H1 (cell line): ENCODE data around the gene SPOCK3. TPM values are rescaled to one million over a fixed set of nuclear protein-coding genes. Genes with fewer than 3 reads are reported as not detected.

Source experiments
- CTCF ChIA-PET: fragments of 300-600 bp; sonication (Branson Sonifier 250); formaldehyde crosslinking; loops from one replicate; lab custom pipeline; 2021; ENCODE audit not compliant: partially characterized antibody; lab: Charles Lee
- POLR2A ChIA-PET: fragments of 300-600 bp; sonication (Branson Sonifier 250); formaldehyde crosslinking; loops from one replicate; lab custom pipeline; 2021; ENCODE audit warnings: inconsistent platforms; ENCODE audit not compliant: partially characterized antibody; lab: Charles Lee
- DNase-seq, 2 experiments: peaks; one replicate each; pipeline versions ENCODE4 v3.0.0 to v3.0.0-alpha.2; 2010 to 2022; ENCODE audit warnings: low spot score in 2 of 2, low read depth in 1 of 2, mixed read lengths in 1 of 2
- FAIRE-seq: peaks from 2 replicates; lab custom pipeline; 2011; peaks lifted over from hg19 to GRCh38; lab: Jason Lieb, UNC
- H2AFZ ChIP-seq: 2 replicates; pipeline ENCODE4 v1.8.1; 2012; ENCODE audit warnings: low read length, inconsistent platforms
- H2AK5ac ChIP-seq: 2 replicates; pipeline ENCODE4 v1.6.1; 2013; ENCODE audit warnings: low read depth, low read length
- H2BK120ac ChIP-seq: replicated peaks from 2 replicates; pipeline ENCODE3; 2013; ENCODE audit warnings: low read depth, low read length, inconsistent platforms
- H2BK12ac ChIP-seq: 2 replicates; pipeline ENCODE4 v1.6.1; 2013; ENCODE audit warnings: low read depth, low read length
- H2BK15ac ChIP-seq: 2 replicates; pipeline ENCODE4 v1.6.1; 2013; ENCODE audit warnings: low read length
- H2BK20ac ChIP-seq: 2 replicates; pipeline ENCODE4 v1.6.1; 2013; ENCODE audit warnings: low read length
- H2BK5ac ChIP-seq: 2 replicates; pipeline ENCODE4 v1.6.1; 2013; ENCODE audit warnings: low read depth, low read length
- H3K14ac ChIP-seq: 2 replicates; pipeline ENCODE4 v1.6.1; 2013; ENCODE audit warnings: inconsistent platforms; ENCODE audit not compliant: insufficient read length
- H3K18ac ChIP-seq: 2 replicates; pipeline ENCODE4 v1.6.1; 2013; ENCODE audit warnings: low read length; ENCODE audit errors: extremely low read depth
- H3K23ac ChIP-seq: 2 replicates; pipeline ENCODE4 v1.6.1; 2013; ENCODE audit warnings: inconsistent platforms; ENCODE audit not compliant: insufficient read length
- H3K23me2 ChIP-seq: 2 replicates; pipeline ENCODE4 v1.6.1; 2013; ENCODE audit warnings: low read depth, low read length
- H3K27ac ChIP-seq: 2 replicates; pipeline ENCODE4 v1.6.1; 2011; ENCODE audit warnings: low read depth, low read length, inconsistent platforms
- H3K27me3 ChIP-seq, 4 experiments: replicated peaks in 1 of 4; 1 replicate in 1 of 4; 2 replicates in 3 of 4; pipeline versions ENCODE4 v1.6.1 to v1.8.1; 2011 to 2013; ENCODE audit warnings: low read length in 3 of 4, mild to moderate bottlenecking in 3 of 4, inconsistent platforms in 2 of 4, mixed read lengths in 2 of 4, moderate library complexity in 1 of 4; ENCODE audit not compliant: control insufficient read depth in 3 of 4, insufficient read depth in 3 of 4; ENCODE audit errors: extremely low read depth in 1 of 4
- H3K36me3 ChIP-seq, 4 experiments: 2 replicates each; pipeline versions ENCODE4 v1.6.1 to v1.8.1; 2011 to 2013; ENCODE audit warnings: mild to moderate bottlenecking in 4 of 4, low read length in 3 of 4, moderate library complexity in 2 of 4, control low read depth in 1 of 4, inconsistent platforms in 1 of 4; ENCODE audit not compliant: insufficient read depth in 4 of 4, control insufficient read depth in 2 of 4
- H3K4ac ChIP-seq: replicated peaks from 2 replicates; pipeline ENCODE3; 2013; ENCODE audit warnings: low read length, low read depth, mixed read lengths, inconsistent platforms; ENCODE audit not compliant: insufficient read length
- H3K4me1 ChIP-seq, 4 experiments: replicated peaks in 1 of 4; 1 replicate in 1 of 4; 2 replicates in 3 of 4; pipeline versions ENCODE4 v1.6.1 to v1.8.1; 2011 to 2013; ENCODE audit warnings: low read length in 3 of 4, inconsistent platforms in 2 of 4, mixed read lengths in 1 of 4; ENCODE audit not compliant: insufficient read depth in 4 of 4, control insufficient read depth in 3 of 4
- H3K4me2 ChIP-seq, 2 experiments: 2 replicates each; pipeline versions ENCODE4 v1.6.1 to v1.8.1; 2011 to 2013; ENCODE audit warnings: low read depth in 2 of 2, low read length in 2 of 2, control low read depth in 1 of 2, inconsistent platforms in 1 of 2, mild to moderate bottlenecking in 1 of 2; ENCODE audit not compliant: insufficient read depth in 1 of 2
- H3K4me3 ChIP-seq, 4 experiments: fragments of 200-600, 300-600 bp in 1 of 4; sonication (generic), shearing (Covaris generic), sonication (Bioruptor Twin) in 1 of 4; 2 replicates each; pipeline versions ENCODE4 v1.5.1 to v1.8.1; 2011 to 2016; ENCODE audit warnings: low read length in 4 of 4, low read depth in 3 of 4, control low read depth in 2 of 4, inconsistent platforms in 2 of 4, mild to moderate bottlenecking in 2 of 4, mixed read lengths in 1 of 4, moderate library complexity in 1 of 4; ENCODE audit not compliant: insufficient read depth in 2 of 4; ENCODE audit errors: extremely low read depth in 1 of 4
- H3K56ac ChIP-seq: replicated peaks from 2 replicates; pipeline ENCODE3; 2013; ENCODE audit warnings: low read depth, mild to moderate bottlenecking, mixed read lengths, low read length, inconsistent platforms; ENCODE audit not compliant: insufficient read length
- H3K79me1 ChIP-seq: 2 replicates; pipeline ENCODE4 v1.6.1; 2013; ENCODE audit warnings: low read depth, low read length, control low read depth
- H3K79me2 ChIP-seq, 2 experiments: 2 replicates each; pipeline versions ENCODE4 v1.6.1 to v1.8.1; 2012 to 2013; ENCODE audit warnings: low read length in 2 of 2, mild to moderate bottlenecking in 2 of 2, inconsistent platforms in 1 of 2; ENCODE audit not compliant: insufficient read depth in 2 of 2, control insufficient read depth in 1 of 2
- H3K9ac ChIP-seq, 4 experiments: replicated peaks in 1 of 4; 1 replicate in 1 of 4; 2 replicates in 3 of 4; pipeline versions ENCODE4 v1.6.1 to v1.8.1; 2011 to 2013; ENCODE audit warnings: low read depth in 3 of 4, low read length in 3 of 4, control low read depth in 2 of 4, mild to moderate bottlenecking in 2 of 4, moderate library complexity in 2 of 4, inconsistent platforms in 1 of 4; ENCODE audit errors: extremely low read depth in 1 of 4
- H3K9me3 ChIP-seq, 2 experiments: 2 replicates each; pipeline versions ENCODE4 v1.6.1 to v1.8.1; 2012 to 2013; ENCODE audit warnings: mild to moderate bottlenecking in 2 of 2, moderate library complexity in 2 of 2, control low read depth in 1 of 2, inconsistent platforms in 1 of 2, low read depth in 1 of 2, low read length in 1 of 2, mixed read lengths in 1 of 2; ENCODE audit not compliant: insufficient read depth in 2 of 2
- H4K20me1 ChIP-seq, 2 experiments: replicated peaks in 1 of 2; 2 replicates each; pipeline versions ENCODE3 to v1.8.1; 2011 to 2013; ENCODE audit warnings: inconsistent platforms in 2 of 2, low read length in 2 of 2, mild to moderate bottlenecking in 1 of 2; ENCODE audit not compliant: insufficient read depth in 2 of 2, control insufficient read depth in 1 of 2
- H4K5ac ChIP-seq: 2 replicates; pipeline ENCODE4 v1.6.1; 2013; ENCODE audit warnings: low read length, low read depth, mixed read lengths, inconsistent platforms; ENCODE audit not compliant: insufficient read length
- H4K8ac ChIP-seq: 2 replicates; pipeline ENCODE4 v1.8.0; 2013; ENCODE audit warnings: mild to moderate bottlenecking, moderate library complexity, low read length, inconsistent platforms; ENCODE audit not compliant: insufficient read depth; ENCODE audit errors: extremely low read depth
- H4K91ac ChIP-seq: replicated peaks from 2 replicates; pipeline ENCODE3; 2013; ENCODE audit warnings: low read length, mixed read lengths, inconsistent platforms; ENCODE audit not compliant: insufficient read length
- EGR1 ChIP-seq: IDR thresholded peaks from 2 replicates; pipeline ENCODE4 v1.6.1; 2011; ENCODE audit warnings: low read depth, low read length, borderline replicate concordance
- EZH2 ChIP-seq: fragments of 200-600 bp; sonication (generic); IDR thresholded peaks from 2 replicates; pipeline ENCODE4 v1.7.1; 2012; ENCODE audit warnings: low read depth, mild to moderate bottlenecking, moderate library complexity, low read length, inconsistent platforms; ENCODE audit not compliant: severe bottlenecking
- MAFK ChIP-seq: IDR thresholded peaks from 2 replicates; pipeline ENCODE4 v1.6.1; 2012; ENCODE audit warnings: low read depth, mild to moderate bottlenecking, improper control_type of control experiment, low read length
- PHF8 ChIP-seq: fragments of 200-600 bp; sonication (generic); conservative IDR thresholded peaks from 2 replicates; pipeline ENCODE4 v1.7.1; 2012; ENCODE audit warnings: low read depth, mild to moderate bottlenecking, inconsistent platforms, low read length, moderate library complexity
- TBP ChIP-seq: IDR thresholded peaks from 2 replicates; pipeline ENCODE4 v1.6.1; 2011; ENCODE audit warnings: low read depth, low read length, improper control_type of control experiment
- ZNF274 ChIP-seq: IDR thresholded peaks from 2 replicates; pipeline ENCODE4 v1.7.0; 2012; ENCODE audit warnings: low read length, borderline replicate concordance; ENCODE audit errors: extremely low read depth
- polyA plus RNA-seq, 7 experiments: library from polyadenylated mRNA; depleted of rRNA in 3 of 7; stranded (reverse) in 5 of 7; unstranded in 2 of 7; fragments of >200 nt in 5 of 7; fragments of 200-250 nt in 2 of 7; gene quantifications; 1 replicate in 5 of 7; 2 replicates in 1 of 7; 4 replicates in 1 of 7; pipeline versions ENCODE4 v1.2.1 to v1.2.3, GENCODE V29; 2011 to 2013; ENCODE audit warnings: missing spikeins in 2 of 7, mixed read lengths in 2 of 7
- total RNA-seq: library from RNA; stranded (reverse); fragmentation: NEBNext Ultra II Directional; extraction: Animal tissue kit (Norgen Biotek cat#: 25700); gene quantifications from 2 replicates; pipeline ENCODE4 v1.2.1, GENCODE V29; 2021
- TF ChIP-seq, protein P1 (sequence below): IDR thresholded peaks from 2 replicates; pipeline ENCODE4 v1.6.1; 2011; ENCODE audit warnings: low read depth, mild to moderate bottlenecking, low read length; ENCODE audit not compliant: insufficient read depth

The SPOCK3 gene
- total and polyA plus RNA-seq, 2 of the 8 experiments (the other 6 are each of a cell fraction or from before 2014, with no cell fraction given) = 0.14 to 0.60 TPM

DNA sequence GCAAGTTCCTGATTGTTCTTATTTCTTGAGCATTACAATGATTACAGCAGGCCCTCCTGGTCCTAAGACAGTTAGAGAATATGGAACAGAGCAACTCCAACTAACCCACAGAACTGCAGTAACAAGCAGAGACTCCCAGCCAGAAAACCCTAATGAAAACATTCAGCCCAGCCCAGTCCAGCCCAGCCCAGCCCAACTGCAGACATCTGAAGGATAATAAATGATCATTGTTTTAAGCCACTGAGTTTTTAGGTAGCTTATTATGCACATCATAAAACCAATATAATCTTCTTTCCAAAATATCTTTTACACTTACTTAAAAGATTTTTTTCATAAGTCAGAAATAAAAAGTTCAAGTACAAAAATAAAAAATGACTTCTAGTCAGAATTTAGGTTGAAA is 51.3 kb downstream of the SPOCK3 start:
- Histone ChIP-seq H3K18ac (no peak overlapping the region), H3K27ac (no peak overlapping the region), H3K4ac (no peak overlapping the region), H3K27me3 (no peaks in the 10 kb centered on the region), H2BK20ac (no peak overlapping the region), H2BK15ac (no peak overlapping the region)
- no peak for DNase-seq
- no peak for TF ChIP-seq MAFK
- TF ChIP-seq ZNF274 = no peak
- TF ChIP-seq TBP = no peak
- TF ChIP-seq, protein P1, sequence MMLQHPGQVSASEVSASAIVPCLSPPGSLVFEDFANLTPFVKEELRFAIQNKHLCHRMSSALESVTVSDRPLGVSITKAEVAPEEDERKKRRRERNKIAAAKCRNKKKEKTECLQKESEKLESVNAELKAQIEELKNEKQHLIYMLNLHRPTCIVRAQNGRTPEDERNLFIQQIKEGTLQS = no peak
- no peak for TF ChIP-seq EZH2
- no peak for TF ChIP-seq PHF8
- no peak for TF ChIP-seq EGR1
- TF ChIP-seq, all 59 proteins: peak for 0
- H3K9ac ChIP-seq = no peak overlapping the region
- no peak overlapping the region for H2BK12ac ChIP-seq
- no peak overlapping the region for H3K56ac ChIP-seq
- no peaks in the 10 kb centered on the region for H3K4me1 ChIP-seq
- H4K8ac ChIP-seq = no peak overlapping the region
- H2BK120ac ChIP-seq = no peak overlapping the region
- H3K79me1 ChIP-seq = no peaks in the 10 kb centered on the region
- no peak overlapping the region for H2AK5ac ChIP-seq
- H3K23ac ChIP-seq = no peak overlapping the region
- CTCF ChIA-PET = no interaction called here
- POLR2A ChIA-PET = no interaction called here
- H3K23me2 ChIP-seq = no peaks in the 10 kb centered on the region
- H4K20me1 ChIP-seq = no peaks in the 10 kb centered on the region
- H2AFZ ChIP-seq = peak overlapping the region; percentile 76
- no peak overlapping the region for H3K14ac ChIP-seq
- no peak overlapping the region for H4K5ac ChIP-seq
- H3K79me2 ChIP-seq = no peaks in the 10 kb centered on the region
- H3K9me3 ChIP-seq = no peaks in the 10 kb centered on the region
- no peak overlapping the region for H4K91ac ChIP-seq
- no peaks in the 10 kb centered on the region for H3K36me3 ChIP-seq
- no peak overlapping the region for H2BK5ac ChIP-seq
- no peak overlapping the region for H3K4me3 ChIP-seq
- no peak for FAIRE-seq
- H3K4me2 ChIP-seq = no peak overlapping the region
